Endothelial cell of hepatic sinusoid (primary cell): ENCODE measurements around the gene CREB3L1.
"Not testable (repeated sequence)": the region's sequence is repeated elsewhere in the genome, so short reads cannot be mapped to it uniquely, and the experiment has no call there.

Source experiments
- in situ Hi-C: cut with HindIII; loops from 2 replicates; pipeline ENCODE4 v1.10.0; 2017; ENCODE audit warnings: low sequenced_read_pairs

Gene CREB3L1

DNA sequence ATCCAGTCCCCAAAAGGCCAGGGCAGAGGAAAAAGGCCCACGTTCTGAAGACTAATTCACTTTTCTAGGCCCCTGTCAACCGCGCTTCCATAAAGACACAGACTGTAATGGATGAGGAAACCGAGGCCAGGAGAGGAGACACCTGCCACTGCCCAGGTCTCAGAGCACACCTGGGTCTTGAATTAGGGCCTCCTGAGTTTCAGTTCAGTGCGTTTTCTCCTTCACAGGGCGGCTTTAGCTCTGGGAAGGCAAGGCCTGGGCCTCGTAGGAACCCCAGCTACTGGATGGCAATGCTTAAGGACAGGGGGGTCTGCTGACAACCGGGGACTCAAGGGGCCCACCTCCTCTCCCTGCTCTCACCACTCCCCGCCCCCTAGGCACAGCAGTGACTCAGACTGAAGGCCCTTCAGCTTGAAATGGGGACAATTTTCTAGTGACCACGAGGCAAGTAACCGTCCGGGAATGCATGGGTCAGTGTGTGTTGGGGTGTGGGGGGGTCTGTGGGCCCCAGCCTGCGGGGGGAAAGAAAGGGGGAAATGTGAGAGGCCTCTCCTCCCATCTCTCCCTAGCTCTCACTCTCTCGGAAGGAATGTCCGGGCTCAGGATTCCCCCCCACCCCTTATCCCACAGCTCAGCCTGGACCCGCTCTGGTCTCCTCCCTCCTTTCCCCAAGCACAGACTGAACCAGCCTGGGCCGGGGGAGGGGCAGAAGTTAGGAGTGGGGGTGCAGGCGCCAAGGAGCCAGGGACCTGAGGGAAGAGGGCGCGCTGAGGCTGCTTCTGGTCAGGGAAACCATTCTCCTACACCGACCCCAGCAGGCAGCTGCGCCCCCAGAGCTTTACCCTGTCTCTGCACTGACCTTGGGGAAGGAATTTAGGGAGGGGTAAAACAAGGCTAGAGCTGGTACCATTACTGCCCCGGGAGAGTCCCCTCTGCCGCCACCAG is 17.2 kb downstream of the CREB3L1 start:
- in situ Hi-C loops: no loop called here

DNA sequence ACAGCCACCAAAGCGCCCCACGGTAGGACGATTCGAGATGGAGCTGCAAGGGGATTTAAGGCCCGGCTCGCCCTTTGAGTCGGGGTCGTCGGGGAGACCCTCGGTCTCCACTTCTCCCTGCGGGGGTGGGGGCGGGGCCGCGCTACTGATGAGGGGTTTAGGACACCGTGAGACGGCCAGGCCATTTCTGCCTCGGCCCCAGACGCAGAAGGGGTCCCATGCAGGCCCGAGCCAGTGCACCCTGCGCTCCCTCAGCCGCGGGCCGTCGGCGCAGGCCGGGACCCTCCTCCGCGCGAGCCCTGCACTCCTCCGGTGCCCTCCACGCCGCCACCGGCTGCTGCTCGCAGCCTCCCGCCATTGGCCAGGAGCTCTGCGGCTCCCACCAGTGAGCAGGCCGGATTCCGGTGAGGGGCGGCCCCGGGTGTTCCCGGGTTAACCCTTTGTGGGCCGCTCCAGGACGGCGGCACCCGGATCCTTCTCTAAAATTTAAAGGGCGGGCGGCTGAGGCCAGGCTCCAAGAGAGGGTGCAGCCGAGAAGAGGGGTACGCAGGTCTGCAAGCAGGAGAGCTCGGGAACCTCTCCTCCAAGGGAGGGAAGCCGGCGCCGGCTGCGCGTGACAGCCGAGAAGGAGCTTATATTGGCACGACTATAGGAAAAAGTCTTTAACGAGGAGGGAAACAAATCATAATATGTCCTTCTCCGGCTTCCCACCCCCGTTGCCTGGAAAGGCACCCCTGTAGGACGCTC is 18.0 kb downstream of the CREB3L1 start:
- in situ Hi-C loops: no loop called here

DNA sequence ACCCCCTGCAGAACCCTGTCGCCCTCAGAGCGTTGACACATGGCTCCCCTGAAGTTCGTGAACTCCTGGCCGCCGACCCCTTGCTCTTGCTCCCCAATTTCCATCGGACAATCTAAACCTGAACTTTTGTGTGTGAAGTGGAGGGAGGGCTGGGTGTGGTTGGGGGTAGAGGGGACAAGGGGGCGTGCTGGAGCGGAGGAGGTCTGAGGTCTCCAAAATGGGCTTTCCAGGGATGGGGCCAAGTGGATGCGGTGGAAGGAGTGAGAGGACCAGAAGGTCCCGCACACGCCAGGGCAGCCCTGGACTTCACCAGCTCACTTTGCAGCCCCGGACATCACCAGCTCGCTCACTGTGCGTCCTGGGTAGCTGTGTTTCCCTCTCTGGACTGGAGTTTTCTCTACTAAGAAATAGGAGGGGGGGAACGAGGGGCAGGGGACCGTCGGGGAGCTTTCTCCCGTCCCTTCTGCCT is 18.6 kb downstream of the CREB3L1 start:
- in situ Hi-C loops: no loop called here

DNA sequence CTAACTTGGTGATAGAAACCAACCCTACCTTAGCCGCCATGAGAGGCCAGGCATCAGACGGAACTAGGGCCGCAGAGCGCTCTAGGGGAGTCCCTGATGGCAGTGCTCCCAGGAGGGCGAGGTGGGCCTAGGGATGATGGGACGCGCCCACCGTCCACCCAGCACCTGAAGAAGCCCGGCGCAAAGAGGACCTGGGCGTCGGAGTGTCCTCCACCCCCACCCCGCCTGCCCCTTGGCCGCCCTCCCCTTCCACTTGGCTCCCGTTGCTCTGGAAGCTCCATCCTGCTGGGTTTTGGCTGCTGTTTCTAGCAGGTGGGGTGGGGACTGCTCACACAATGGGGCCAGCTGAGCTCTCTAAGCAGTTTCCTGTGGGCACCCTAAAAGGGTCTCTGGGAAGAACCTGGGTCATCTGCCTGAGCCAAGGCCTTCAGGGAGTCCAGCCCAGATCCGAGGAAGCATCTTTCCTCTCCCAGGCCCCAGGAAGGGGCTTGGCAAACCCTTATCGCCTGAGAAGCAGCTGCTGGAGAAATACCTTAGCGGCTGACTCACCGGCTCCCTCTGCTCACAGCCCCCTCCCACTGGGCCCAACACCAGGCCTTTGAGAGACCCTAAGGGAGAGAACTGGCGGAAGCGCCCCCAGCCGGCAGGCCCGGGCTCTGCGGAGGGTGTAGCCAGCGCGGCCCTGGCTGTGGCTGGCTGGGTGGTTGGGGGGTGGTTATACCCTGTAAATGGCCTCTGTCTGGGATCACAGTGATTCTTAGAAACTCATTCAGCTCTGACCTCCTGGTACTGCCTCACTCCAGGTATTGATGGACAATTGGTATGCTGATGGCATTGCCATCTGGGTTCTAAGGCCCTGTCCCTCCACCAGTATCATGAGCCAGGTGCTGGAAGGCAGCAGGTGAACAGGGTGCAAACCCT is 19.3 kb downstream of the CREB3L1 start:
- in situ Hi-C loops: no loop called here

DNA sequence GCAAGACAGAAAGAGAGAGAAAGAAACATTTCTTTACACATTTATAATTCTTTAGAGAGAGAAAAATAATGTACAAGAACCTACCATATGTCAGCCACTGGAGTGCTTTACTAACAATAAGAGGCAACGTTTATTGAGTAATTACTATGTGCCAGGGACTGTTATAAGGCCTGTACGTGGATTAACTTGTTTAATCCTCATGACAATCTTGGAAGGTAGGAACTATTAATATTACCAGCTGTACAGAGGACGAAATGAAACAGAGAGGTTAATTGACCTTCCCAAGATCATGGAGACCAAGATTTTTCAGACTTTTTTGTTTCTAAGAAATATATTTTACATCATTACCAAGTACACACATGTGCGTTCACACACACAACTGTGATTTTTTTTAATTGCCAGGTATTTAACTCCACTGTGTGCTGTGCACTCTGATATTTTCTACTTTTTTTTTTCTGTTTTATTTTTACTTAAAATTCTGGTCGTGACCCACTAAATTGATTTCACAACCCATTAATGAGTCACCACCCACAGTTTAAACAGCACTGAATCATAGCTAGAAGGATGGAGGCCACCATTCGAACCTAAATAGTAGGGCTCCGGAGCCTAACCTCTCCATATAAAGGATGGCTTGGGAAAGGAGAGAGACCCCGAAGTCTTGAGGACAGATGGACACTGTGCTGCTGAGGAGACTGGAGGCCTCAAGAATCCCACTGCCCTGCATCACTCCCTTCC is 21.4 kb downstream of the CREB3L1 start:
- in situ Hi-C loops: no loop called here

DNA sequence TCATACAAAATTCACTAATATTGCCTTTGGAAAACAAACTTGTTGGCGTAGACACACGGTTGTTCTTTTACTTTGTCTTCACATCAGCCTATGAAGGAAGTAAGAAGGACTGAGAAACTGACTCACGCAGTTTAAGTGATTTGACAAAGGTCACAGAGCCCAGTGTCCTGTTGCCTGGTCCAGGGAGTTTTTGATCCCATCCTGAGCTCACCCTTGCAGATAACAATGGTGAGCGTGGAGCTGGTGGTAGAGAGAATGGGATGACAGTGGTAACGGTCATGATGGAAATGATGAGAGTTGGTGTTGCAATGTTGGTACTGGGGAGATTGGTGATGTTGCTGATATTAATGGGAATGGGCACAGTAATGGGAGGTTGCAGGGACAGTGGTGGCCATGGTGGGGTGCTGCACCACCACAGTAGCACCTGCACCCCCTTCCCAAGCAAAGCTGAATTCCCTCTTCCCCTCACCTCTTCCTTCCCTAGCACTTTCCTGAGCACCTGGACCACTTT is 22.0 kb downstream of the CREB3L1 start:
- in situ Hi-C loops: no loop called here

DNA sequence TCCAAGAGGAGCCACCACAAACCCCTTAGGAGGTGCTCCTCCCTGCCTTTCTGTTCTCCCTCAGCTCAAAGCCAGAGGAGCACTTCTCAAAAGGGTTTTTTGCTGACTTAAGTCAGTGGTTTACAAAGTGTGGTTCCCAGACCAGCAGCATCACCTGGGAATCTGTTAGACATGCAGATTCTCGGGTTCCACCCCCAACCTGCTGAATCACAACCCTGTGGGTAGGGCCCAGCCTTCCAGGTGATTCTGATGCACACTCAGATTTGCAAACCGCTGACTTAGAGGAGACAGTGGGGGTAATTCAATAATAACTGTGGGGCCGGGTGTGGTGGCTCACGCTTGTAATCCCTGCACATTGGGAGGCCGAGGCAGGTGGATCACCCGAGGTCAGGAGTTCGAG is 22.8 kb downstream of the CREB3L1 start:
- in situ Hi-C loops: no loop called here

DNA sequence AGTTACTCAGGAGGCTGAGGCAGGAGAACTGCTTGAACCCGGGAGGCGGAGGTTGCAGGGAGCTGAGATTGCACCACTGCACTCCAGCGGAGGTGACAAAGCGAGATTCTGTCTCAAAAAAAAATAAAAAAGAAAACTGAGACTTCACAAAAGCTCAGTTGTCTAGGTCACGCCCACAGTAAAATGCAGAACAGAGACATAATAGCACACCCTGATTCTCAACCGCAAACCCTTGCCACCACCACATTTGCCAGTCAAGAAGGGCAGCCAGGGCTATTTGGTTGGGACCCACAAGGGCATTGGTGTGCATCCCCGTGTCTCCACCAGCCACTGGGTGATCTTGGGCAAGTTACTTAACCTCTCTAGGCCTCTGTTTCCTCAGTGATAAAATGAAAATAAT is 25.4 kb downstream of the CREB3L1 start:
- in situ Hi-C loops: no loop called here

DNA sequence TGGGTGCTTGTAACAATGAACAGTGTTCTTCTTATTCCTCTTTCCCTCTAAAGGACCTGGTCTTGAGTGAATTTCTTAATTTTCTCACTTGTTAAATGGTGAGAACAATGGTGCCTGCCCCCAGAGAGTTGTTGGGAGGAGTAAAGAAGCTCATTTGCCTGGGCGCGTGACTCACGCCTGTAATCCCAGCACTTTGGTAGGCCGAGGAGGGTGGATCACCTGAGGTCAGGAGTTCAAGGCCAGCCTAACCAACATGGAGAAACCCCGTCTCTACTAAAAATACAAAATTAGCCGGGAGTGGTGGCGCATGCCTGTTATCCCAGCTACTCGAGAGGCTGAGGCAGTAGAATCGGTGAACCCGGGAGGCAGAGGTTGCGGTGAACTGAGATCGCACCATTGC is 26.6 kb downstream of the CREB3L1 start:
- in situ Hi-C loops: not testable (repeated sequence)

DNA sequence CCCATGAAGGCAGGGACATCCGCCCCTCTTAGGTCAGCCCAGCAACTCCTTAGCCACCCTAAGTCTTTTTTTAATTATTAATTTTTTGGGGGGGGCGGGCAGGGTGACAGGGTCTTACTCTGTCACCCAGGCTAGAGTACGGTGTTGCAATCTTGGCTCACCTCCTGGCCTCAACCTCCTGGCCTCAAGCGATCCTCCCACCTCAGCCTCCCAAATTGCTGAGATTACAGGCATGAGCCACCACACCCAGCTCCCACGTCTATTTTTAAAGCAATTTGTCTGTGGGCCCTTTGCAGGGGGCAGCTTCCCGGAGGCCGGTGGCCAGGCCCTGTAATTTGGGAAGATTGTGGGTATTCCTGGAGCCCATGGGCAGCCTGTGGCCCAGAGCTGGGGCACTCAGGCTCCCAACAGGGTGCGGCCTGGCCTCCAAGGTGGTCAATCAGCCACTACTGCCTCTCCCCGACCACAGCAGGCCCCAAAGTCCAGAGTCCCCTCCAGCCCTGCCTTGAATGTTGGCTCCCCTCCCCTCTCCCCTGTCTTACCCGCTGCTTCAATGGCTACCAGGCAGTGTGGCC is 27.2 kb downstream of the CREB3L1 start:
- in situ Hi-C loops: no loop called here

DNA sequence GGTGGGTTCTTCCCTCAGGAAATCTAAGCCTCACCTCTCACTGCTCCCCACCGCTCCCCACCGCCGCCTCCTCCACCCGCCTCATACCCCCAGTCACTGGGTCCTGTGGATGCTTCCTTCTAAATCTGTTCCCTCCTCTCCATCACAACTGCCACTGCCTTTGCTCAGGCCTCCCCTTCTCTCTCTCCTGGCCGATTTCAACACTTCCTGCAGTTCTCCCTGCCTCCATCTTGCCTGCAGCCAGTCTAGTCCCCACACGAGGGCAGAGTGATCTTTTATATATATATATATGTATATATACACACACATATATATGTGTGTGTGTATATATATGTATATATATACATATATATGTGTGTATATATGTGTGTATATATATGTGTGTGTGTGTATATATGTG is 27.8 kb downstream of the CREB3L1 start:
- in situ Hi-C loops: no loop called here

DNA sequence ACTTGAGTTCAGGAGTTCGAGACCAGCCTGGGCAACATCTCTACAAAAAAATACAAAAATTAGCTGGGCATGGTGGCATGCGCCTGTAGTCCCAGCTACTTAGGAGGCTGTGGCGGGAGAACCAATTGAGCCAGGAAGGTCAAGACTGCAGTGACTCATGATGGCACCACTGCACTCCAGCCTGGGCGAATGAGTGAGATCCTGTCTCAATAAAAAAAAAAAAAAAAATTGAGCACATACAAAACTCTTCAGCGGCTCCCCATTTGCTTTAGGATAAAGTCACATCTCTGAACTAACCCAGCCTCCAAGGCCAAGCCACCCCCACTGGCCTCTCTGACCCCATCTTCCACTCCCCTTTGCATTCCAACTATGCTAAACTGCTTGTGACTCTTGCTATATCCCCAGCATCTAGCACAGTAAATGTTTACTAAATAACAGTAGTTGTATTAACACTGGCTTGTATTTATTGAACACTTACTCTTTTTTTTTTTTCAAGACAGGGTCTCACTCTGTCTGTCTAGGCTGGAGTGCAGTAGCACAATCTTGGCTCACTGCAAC is 28.9 kb downstream of the CREB3L1 start:
- in situ Hi-C loops: no loop called here

DNA sequence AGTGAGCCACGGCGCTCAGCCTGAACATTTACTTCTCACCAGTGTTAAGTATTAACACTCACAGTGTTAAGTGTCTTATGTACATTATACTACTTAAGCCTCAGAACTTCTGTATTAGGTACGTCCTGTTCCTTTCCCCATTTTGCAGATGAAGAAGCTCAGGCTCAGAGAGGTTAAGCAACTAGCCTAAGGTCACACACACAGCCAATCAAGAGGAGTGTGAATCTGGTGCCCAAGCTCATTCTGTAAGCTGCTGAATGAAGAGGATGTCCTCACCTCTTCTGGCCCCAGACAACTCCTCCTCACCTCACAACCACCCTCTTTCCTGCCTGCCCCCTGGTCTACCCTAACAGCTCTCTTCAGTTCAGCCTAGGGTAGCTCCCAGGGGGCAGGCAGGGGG is 29.9 kb downstream of the CREB3L1 start:
- in situ Hi-C loops: no loop called here

DNA sequence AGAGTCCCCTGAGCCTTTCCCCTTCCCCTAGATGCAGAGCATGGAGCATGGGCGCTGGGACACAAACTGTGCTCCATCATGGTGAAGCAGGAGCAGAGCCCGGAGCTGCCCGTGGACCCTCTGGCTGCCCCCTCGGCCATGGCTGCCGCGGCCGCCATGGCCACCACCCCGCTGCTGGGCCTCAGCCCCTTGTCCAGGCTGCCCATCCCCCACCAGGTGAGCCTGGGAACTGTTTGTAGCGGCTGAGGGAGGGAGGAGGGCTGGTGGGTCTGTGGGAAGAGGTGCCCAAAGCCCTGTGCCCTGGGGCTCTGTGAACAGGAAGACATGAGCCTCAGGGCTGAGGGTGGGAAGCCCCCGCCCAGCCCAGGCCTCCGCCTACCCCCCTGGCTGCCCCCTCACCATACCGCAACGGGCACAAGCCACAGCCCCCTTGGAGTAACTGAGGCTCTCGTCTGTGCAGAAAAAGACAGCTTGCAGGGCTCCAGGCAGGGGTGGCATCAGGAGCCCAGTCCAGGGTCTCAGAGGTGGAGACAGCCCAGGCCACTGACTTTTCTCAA is 30.4 kb downstream of the CREB3L1 start:
- in situ Hi-C loops: no loop called here

DNA sequence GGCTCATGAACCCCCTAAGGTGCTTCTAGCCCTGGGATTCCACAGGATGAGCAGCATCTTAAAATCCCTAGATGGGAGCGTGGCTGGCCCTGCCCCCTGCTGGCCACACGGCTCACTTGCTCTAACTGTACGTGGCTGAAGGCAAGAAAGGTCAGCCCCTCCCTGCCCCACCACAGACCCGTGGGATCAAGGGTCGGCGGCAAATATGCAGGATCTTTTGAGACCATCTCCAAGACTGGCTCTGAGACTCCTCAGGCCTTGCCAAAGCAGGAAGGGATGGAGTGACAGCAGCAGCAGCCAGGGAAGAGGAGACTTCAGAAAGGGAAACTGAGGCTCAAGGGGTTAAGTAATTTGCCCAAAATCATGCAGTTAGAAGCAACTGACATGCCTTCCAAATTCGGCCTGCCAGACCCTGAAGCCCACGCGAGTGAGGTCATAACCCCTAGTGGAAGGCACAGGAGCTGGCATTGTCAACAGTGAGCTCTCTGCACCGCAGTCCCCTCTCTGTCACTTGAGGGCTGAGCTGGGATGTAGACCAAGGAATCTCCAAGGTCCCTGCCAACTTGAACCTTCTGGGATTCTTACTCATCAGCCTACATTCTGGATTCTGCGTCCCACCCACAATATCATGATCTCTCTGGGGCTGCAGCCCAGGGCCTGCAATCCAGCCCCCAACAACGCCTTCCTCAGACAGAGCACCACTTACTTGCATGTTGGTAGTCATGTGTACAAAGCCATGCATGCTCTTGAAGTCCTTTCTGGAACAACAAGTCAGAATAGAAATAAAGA is 31.4 kb downstream of the CREB3L1 start:
- in situ Hi-C loops: no loop called here

DNA sequence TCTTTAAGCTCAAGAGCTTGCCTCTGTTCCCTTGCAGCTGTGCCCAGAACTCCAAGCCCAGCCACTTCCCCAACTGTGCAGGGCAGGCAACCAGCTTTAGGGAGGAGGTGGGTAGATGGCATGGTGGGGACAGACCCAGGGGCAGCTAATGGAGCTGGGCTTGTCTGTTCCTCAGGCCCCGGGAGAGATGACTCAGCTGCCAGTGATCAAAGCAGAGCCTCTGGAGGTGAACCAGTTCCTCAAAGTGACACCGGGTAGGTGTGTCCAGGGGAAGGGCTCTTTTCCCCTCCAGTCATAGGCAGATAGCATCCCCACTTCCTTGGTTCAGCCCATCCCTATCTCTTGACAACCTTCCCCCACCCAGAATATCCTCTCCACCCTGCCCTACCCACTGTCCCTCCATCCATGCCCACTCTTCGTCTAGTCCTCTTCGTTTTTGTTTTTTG is 32.4 kb downstream of the CREB3L1 start:
- in situ Hi-C loops: loop anchor here (10.0 kb wide), 1 partner anchor 75 kb away; no protein-coding TSS in a partner anchor

DNA sequence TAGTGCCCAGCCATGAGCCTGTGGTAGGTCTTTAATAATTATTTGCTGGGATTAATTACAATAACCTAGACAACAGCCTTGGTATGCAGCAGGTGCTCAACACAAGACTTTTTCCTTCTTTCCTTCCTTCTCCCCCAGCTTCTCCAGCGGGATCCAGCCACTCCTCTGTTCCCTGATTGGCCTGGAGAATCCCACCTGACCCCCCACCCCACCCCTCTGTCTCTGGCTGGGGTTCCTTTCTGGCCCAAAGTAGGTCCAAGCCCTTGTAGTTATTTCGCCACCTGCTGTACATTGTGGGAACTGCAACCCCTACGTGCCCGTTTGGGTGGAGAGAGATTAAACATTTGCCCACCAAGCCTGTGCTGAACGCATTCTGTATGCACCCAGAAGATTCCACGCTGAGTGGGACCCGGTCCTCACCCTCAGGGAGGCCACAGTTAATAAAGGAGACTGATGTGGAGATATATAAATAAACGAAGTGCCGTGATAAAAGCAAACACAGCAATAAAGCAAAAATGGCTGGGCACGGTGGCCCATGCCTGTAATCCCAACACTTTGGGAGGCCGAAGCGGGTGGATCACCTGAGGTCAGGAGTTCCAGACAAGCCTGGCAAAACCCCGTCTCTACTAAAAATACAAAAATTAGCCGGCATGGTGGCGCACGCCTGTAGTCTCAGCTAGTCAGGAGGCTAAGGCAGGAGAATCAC is 37.7 kb downstream of the CREB3L1 start:
- in situ Hi-C loops: loop anchor here (10.0 kb wide), 1 partner anchor 80 kb away; no protein-coding TSS in a partner anchor
